NCI-H345 treated with DMSO at 0.1 percent for 48 hours (cell line): ENCODE results near the gene CTSK.
"Not testable (repeated sequence)": the region's sequence is repeated elsewhere in the genome, so short reads cannot be mapped to it uniquely, and the experiment has no call there.

Experiments
- DNase-seq: peaks from one replicate; lab custom pipeline; 2025; ENCODE audit not compliant: unreplicated experiment; lab: John Stamatoyannopoulos, UW

CTSK gene

GRCh38 chr1:150807249-150808023 is 624 bp downstream of the CTSK start:
- DNase-seq, result no peak

- no peak for DNase-seq
These were observed 2.2 kb downstream of the CTSK start for GRCh38 chr1:150805899-150806298.

GRCh38 chr1:150804671-150805070 is 3.4 kb downstream of the CTSK start:
- no peak for DNase-seq

- DNase-seq, result no peak
These were observed 9.0 kb downstream of the CTSK start for GRCh38 chr1:150799089-150799488.

GRCh38 chr1:150798525-150798924 is 9.5 kb downstream of the CTSK start:
- DNase-seq, result peak; percentile 98

- no peak for DNase-seq
These were observed 11.7 kb downstream of the CTSK start for GRCh38 chr1:150796374-150796773.

GRCh38 chr1:150793778-150794177 is 14.3 kb downstream of the CTSK start:
- DNase-seq, result not testable (repeated sequence)

GRCh38 chr1:150793221-150793620 is 14.8 kb downstream of the CTSK start:
- DNase-seq, result no peak

GRCh38 chr1:150791585-150791984 is 16.5 kb downstream of the CTSK start:
- DNase-seq, result no peak

- DNase-seq, result no peak
These were observed 18.7 kb downstream of the CTSK start for GRCh38 chr1:150789396-150789795.

- DNase-seq, result no peak
These were observed 19.1 kb downstream of the CTSK start for GRCh38 chr1:150788946-150789345.

- no peak for DNase-seq
These were observed 20.6 kb downstream of the CTSK start for GRCh38 chr1:150787455-150787854.

GRCh38 chr1:150780510-150780909 is 27.6 kb downstream of the CTSK start:
- DNase-seq, result no peak

GRCh38 chr1:150778409-150778808 is 29.7 kb downstream of the CTSK start:
- no peak for DNase-seq

GRCh38 chr1:150777544-150777943 is 30.5 kb downstream of the CTSK start:
- no peak for DNase-seq

- DNase-seq, result not testable (repeated sequence)
These were observed 32.0 kb downstream of the CTSK start for GRCh38 chr1:150775931-150776505.

GRCh38 chr1:150775276-150775675 is 32.8 kb downstream of the CTSK start:
- no peak for DNase-seq

GRCh38 chr1:150772326-150772725 is 35.7 kb downstream of the CTSK start:
- no peak for DNase-seq

- DNase-seq, result not testable (repeated sequence)
These were observed 40.4 kb downstream of the CTSK start for GRCh38 chr1:150767704-150768103.

GRCh38 chr1:150765977-150766301 is 42.1 kb downstream of the CTSK start:
- not testable (repeated sequence) for DNase-seq

GRCh38 chr1:150765296-150765976 is 42.6 kb downstream of the CTSK start, which contains the start of gene CTSS:
TSS of gene CTSS (minus strand) at chr1:150765778. CDS start at chr1:150764763, 1,015 bp downstream.
- no peak for DNase-seq

- DNase-seq, result no peak
These were observed 43.4 kb downstream of the CTSK start for GRCh38 chr1:150764617-150765101.
